Measurements from ENCODE around the gene MSL1.

- TF ChIP-seq, protein P1, sequence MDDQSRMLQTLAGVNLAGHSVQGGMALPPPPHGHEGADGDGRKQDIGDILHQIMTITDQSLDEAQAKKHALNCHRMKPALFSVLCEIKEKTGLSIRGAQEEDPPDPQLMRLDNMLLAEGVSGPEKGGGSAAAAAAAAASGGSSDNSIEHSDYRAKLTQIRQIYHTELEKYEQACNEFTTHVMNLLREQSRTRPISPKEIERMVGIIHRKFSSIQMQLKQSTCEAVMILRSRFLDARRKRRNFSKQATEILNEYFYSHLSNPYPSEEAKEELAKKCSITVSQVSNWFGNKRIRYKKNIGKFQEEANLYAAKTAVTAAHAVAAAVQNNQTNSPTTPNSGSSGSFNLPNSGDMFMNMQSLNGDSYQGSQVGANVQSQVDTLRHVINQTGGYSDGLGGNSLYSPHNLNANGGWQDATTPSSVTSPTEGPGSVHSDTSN (CRISPR knock-in tag; IDR thresholded peaks at IDR 0.05) = no peak
- no peak for TF ChIP-seq PRDM10 (tag by site-specific recombination; IDR thresholded peaks at IDR 0.05)
- TF ChIP-seq GLIS2 (tag by site-specific recombination; IDR thresholded peaks at IDR 0.05) = no peak
- no peak for TF ChIP-seq REST (tag by site-specific recombination; IDR thresholded peaks at IDR 0.05)
- TF ChIP-seq SALL2 (tag by site-specific recombination; IDR thresholded peaks at IDR 0.05; ENCODE audit: borderline replicate concordance) = no peak
- no peak for TF ChIP-seq CTCF (tag by site-specific recombination; IDR thresholded peaks at IDR 0.05)
- no peak for TF ChIP-seq ZNF341 (tag by site-specific recombination; IDR thresholded peaks at IDR 0.05; ENCODE audit: low read depth)
- TF ChIP-seq WT1 (tag by site-specific recombination; IDR thresholded peaks at IDR 0.05) = no peak
- TF ChIP-seq ZBTB1 (tag by site-specific recombination; IDR thresholded peaks at IDR 0.05) = no peak
- no peak for TF ChIP-seq ZNF626 (tag by site-specific recombination; IDR thresholded peaks at IDR 0.05)
Observed at GRCh38 chr17:40151414-40151963, 29.7 kb downstream of the MSL1 start.

Measured in HEK293 (cell line).